NCI-H2227 treated with DMSO at 0.1 percent for 48 hours (cell line): Measurements from ENCODE around the gene CHST3.

Experiments used
- DNase-seq: peaks from one replicate; lab custom pipeline; 2025; lab: John Stamatoyannopoulos, UW

Gene CHST3

DNA sequence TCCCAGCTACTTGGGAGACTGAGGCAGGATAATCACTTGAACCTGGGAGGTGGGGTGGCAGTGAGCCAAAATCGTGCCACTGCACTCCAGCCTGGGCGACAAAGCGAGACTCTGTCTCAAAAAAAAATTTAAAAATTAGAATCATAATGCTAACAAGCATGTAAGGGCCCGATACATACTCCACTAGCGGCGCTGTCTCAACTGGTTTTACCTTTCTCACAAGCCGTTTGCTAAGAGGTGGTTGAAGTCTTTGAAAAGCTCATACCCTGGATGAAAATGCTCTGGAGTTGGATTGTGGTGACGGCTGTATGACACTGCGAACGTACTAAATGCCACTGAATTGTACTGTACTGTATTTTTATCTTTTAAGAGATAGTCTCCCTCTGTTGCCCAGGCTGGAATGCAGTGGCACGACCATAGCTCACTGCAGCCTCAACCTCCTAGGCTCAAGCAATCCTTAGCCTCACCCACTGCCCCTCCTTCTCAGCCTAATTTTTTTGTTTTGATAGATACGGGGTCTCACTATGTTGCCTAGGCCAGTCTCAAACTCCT is 94.2 kb downstream of the CHST3 start:
- no peak for DNase-seq

DNA sequence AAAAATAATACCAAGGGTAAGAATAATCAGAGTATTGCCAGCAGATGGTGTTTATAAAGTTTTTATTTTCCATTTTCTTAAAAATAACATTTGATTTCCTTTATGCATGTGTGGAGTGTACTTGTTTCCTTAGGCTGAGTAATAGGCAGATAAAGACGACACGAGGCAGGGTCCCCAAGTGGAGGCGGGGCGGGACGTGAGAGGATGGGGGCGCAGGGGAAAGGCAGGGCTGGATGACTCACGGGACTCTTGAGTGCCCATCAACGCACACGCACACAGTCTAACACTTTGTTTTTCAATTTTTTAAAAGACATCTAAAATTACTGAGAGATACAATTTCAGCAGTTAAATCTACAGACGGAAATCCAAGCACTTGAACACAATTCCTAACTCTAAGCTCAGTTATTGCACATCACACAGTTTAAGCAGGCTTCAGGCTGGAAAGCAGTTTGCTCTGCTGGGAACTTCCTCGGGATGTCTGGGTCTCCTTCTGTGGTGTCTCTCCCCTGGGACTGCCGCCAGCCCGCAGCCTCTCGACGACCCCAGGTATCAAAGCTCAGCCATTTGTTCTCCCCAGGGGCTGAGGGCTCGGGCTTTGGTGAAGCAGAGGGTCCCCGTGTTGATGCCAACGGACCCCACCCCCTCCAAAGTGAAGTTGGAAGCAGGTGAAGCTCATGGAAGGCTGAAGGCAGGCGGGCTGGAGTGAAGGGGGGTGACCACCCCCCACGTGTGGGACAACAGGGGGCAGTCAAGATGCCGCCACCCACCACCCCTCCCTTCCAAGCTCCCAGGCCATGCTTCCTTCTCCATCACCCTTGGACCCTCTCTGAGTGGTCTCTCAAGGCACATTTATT is 95.0 kb downstream of the CHST3 start:
- no peak for DNase-seq

- DNase-seq = no peak
These were observed 95.9 kb downstream of the CHST3 start for GRCh38 chr10:72059843-72060822.

GRCh38 chr10:72061491-72061890 is 97.3 kb downstream of the CHST3 start:
- no peak for DNase-seq

GRCh38 chr10:72061930-72062329 is 97.7 kb downstream of the CHST3 start:
- no peak for DNase-seq

DNA sequence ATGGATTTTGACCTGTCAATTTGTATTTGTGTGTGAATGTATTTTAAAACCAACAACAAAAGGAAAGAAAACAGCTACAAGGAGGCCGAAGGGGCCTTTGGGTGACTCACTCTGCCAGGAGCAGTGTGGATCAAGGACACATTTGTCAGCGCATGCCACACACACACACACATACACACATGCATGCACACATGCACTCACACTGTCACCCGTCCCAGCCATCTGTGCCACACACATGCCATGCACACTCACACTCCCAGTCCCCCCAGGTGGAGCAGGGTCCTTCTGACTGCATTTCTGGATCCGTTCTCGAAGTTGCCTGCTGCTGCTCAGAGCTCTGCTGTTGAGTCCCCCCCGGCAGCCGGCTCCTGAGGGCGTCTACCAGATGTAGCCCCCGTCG is 98.2 kb downstream of the CHST3 start:
- no peak for DNase-seq
